GM15510 (cell line): Measurements from ENCODE around the gene DAPP1.

Experiments used
- POLR2A ChIP-seq: IDR thresholded peaks from 3 replicates; pipeline ENCODE4 v1.6.1; 2011; ENCODE audit warnings: borderline replicate concordance; ENCODE audit not compliant: insufficient read length; ENCODE audit errors: extremely low read depth

DAPP1 gene

GRCh38 chr4:99816545-99817308, at the start of gene DAPP1:
Gene DAPP1, plus strand, starts transcription at chr4:99816827. Its CDS starts 87 bp downstream, at chr4:99816914.
- peak; percentile 94 for TF ChIP-seq POLR2A

- no peak for TF ChIP-seq POLR2A
Observed at GRCh38 chr4:99783940-99784339, 32.7 kb upstream of the DAPP1 start.

- TF ChIP-seq POLR2A: no peak
Observed at GRCh38 chr4:99784842-99785241, 31.8 kb upstream of the DAPP1 start.

GRCh38 chr4:99790796-99791617, 25.6 kb upstream of the DAPP1 start:
- no peak for TF ChIP-seq POLR2A

- TF ChIP-seq POLR2A: no peak
Observed at GRCh38 chr4:99800332-99801004, 16.2 kb upstream of the DAPP1 start.

GRCh38 chr4:99801005-99801699, 15.5 kb upstream of the DAPP1 start:
- TF ChIP-seq POLR2A: no peak

- TF ChIP-seq POLR2A: no peak
Observed at GRCh38 chr4:99803566-99804101, 13.0 kb upstream of the DAPP1 start.

GRCh38 chr4:99806545-99806944, 10.1 kb upstream of the DAPP1 start:
- TF ChIP-seq POLR2A: no peak

- no peak for TF ChIP-seq POLR2A
Observed at GRCh38 chr4:99807666-99808065, 9.0 kb upstream of the DAPP1 start.

- no peak for TF ChIP-seq POLR2A
Observed at GRCh38 chr4:99808260-99808857, 8.3 kb upstream of the DAPP1 start.

- no peak for TF ChIP-seq POLR2A
Observed at GRCh38 chr4:99809326-99809725, 7.3 kb upstream of the DAPP1 start.

GRCh38 chr4:99810536-99810935, 6.1 kb upstream of the DAPP1 start:
- no peak for TF ChIP-seq POLR2A

- TF ChIP-seq POLR2A: no peak
Observed at GRCh38 chr4:99811117-99811516, 5.5 kb upstream of the DAPP1 start.

- no peak for TF ChIP-seq POLR2A
Observed at GRCh38 chr4:99811850-99812249, 4.8 kb upstream of the DAPP1 start.
